Stimulated activated CD4-positive, alpha-beta T cell treated with anti-CD3 and anti-CD28 coated beads, Interleukin-15, amount 100 ng/mL, for 48 hours (primary cell): ENCODE measurements around the gene TP53TG3C.
"Not testable (repeated sequence)": the region's sequence is repeated elsewhere in the genome, so short reads cannot be mapped to it uniquely, and the experiment has no call there.

Source experiments
- DNase-seq, 2 donors: peaks; one replicate each; pipeline ENCODE4 v3.0.0-alpha.2; 2020; ENCODE audit warnings: low read depth in 2 of 2

The TP53TG3C gene

GRCh38 chr16:33193926-33194325, at the start of gene TP53TG3C:
Gene TP53TG3C (plus strand): TSS chr16:33194226. CDS start chr16:33194294, 68 bp downstream.
- not testable (repeated sequence) for DNase-seq
